LNCaP clone FGC (cell line): ENCODE results near the gene CAPG.
"Not testable (repeated sequence)": the region's sequence is repeated elsewhere in the genome, so short reads cannot be mapped to it uniquely, and the experiment has no call there.

Source experiments
- DNase-seq: peaks from one replicate; pipeline ENCODE4 v3.0.0-alpha.2; 2011; ENCODE audit warnings: low read depth
- H3K4me3 ChIP-seq: 2 replicates; pipeline ENCODE4 v1.5.1; 2011; ENCODE audit warnings: mild to moderate bottlenecking, low read depth, low read length, control low read depth
- CTCF ChIP-seq: IDR thresholded peaks from 2 replicates; pipeline ENCODE4 v1.5.1; 2012; ENCODE audit warnings: mild to moderate bottlenecking; ENCODE audit not compliant: control insufficient read depth, insufficient read depth; ENCODE audit errors: extremely low read depth

The CAPG gene

GRCh38 chr2:85385746-85386145 lies 24.4 kb downstream of the CAPG start:
- no peak for TF ChIP-seq CTCF
- H3K4me3 ChIP-seq: no peak overlapping the region
- no peak for DNase-seq

- no peak for TF ChIP-seq CTCF
Measured at GRCh38 chr2:85383850-85384249, 26.3 kb downstream of the CAPG start.

GRCh38 chr2:85383151-85383550 lies 27.0 kb downstream of the CAPG start:
- not testable (repeated sequence) for H3K4me3 ChIP-seq, DNase-seq

More at GRCh38 chr2:85383850-85384249, 26.3 kb downstream of the CAPG start:
- DNase-seq: no peak
- H3K4me3 ChIP-seq: no peak overlapping the region

GRCh38 chr2:85380048-85380447 lies 30.1 kb downstream of the CAPG start:
- H3K4me3 ChIP-seq: no peak overlapping the region
- no peak for TF ChIP-seq CTCF
- no peak for DNase-seq

GRCh38 chr2:85378257-85378656 lies 31.9 kb downstream of the CAPG start:
- no peak for DNase-seq
- no peak for TF ChIP-seq CTCF
- no peak overlapping the region for H3K4me3 ChIP-seq

GRCh38 chr2:85377083-85377482 lies 33.1 kb downstream of the CAPG start:
- no peak for DNase-seq
- H3K4me3 ChIP-seq: no peak overlapping the region
- no peak for TF ChIP-seq CTCF

GRCh38 chr2:85376291-85377065 lies 33.7 kb downstream of the CAPG start:
- no peak for TF ChIP-seq CTCF
- H3K4me3 ChIP-seq: no peak overlapping the region
- DNase-seq: no peak
